Thoracic aorta endothelial cell (primary cell): Measurements from ENCODE around the gene PTPRO. TPM values are rescaled to one million over a fixed set of nuclear protein-coding genes. Genes with fewer than 3 reads are reported as not detected.

Experiments
- total RNA-seq: library from RNA; depleted of rRNA; stranded (reverse); fragments of >200 nt; gene quantifications from 2 replicates; pipeline ENCODE4 v1.2.3, GENCODE V29; 2012

The PTPRO gene
- total RNA-seq = not detected in 2 replicates

DNA sequence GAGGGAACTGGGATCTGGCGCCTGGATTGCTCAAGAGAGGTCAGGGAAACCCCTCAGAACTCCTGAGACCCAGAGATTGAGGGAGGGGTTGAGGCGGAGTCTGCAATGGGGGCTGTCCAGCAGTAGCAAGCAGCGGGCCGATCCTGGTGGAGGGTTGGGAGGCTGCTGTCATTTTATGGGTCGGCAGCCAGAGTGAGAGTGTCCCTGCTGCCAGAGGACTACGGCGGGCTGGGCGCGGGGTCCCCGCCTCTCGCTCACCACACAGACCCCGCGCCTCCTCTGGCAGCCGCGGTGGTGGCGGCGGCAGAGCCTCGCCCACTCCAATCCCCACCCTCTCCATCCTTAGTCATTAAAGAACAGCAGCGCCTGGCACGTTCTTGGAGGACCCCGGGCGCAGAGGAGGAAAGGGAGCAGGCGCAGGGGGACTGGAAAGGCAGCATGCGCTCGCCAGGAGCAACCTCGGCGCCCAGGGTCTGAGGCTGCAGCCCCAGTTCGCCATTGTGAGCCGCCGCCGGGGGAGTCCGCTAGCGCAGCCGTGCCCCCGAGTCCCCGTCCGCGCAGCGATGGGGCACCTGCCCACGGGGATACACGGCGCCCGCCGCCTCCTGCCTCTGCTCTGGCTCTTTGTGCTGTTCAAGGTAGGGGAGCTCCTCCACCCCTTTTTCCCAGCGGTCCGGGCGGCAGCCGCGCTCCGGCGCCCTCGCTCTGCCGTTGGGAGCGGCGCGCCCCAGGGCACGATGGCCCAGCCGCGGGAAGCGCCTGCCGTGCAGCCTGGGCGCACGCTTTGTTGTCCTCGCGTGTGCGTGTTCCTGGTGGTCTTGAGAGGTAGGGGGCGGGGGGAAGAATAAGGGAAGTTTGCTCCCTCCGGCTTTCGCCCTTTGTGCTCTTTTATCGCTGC lies at the start of gene PTPRO:
TSS of gene PTPRO (plus strand) at position 345 of the 898 bp plus-strand sequence.

Other genes starting within 250 kb of the PTPRO start
- not detected in 2 replicates for gene RERG, start 101.1 kb upstream of the PTPRO start, total RNA-seq